Skin epidermis (tissue), 12 donors: ENCODE results near the gene C2CD2.
"Not testable (repeated sequence)": the region's sequence is repeated elsewhere in the genome, so short reads cannot be mapped to it uniquely, and the experiment has no call there.

Source experiments
- H3K27ac ChIP-seq, 21 experiments: fragments of 200-600 bp; sonication (generic) in 11 of 21; one replicate each; pipeline ENCODE4 v1.5.0; 2020; ENCODE audit warnings: mild to moderate bottlenecking in 3 of 21, inconsistent platforms in 2 of 21, moderate library complexity in 2 of 21
- H3K4me3 ChIP-seq, 7 experiments: fragments of 200-600 bp; sonication (generic) in 2 of 7; one replicate each; pipeline ENCODE4 v1.5.0; 2020; ENCODE audit warnings: inconsistent platforms in 2 of 7, mild to moderate bottlenecking in 2 of 7, moderate library complexity in 1 of 7

The C2CD2 gene

DNA sequence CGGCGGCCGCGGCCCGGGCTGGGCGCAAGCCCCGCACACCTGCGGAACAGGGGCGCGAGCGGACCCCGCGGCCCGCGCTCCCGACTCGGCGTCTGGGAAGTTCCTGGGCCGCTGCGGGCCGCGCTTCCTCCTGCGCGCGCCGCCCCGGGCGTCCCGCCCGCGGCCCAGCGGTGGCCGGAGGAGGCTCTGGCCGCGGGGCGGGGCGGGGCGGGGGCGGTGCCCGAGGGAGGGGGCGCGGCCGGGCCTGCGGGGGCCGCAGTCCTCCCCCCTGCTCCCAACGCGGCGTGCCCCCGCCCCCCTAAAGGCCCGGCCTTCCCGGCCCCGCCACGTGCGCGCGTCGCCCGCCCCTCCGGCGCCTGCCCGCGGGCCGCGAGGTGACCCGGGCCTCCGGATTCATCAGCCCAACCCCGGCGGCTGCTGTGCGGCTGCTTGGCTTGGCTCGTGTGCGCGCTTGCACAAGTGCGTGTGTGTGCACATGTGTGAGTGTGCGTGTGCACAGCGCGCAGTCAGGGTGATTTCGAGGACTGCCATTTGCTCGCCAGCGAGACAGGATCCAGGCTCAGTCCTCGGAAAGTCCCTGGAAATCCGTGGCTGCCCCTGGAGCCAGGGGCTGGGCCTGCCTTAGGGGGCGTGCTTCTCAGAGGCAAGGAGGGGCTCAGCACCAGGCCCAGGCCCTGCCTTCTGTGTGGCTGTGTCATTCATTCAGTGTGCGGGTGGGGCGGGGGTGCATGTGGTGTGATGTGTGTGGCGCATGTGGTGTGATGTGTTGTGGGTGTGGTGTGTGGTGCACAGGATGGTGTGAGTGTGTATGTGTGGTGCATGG, at the start of gene C2CD2:
Gene C2CD2 (minus strand): TSS at position 188 of the 823 bp plus-strand sequence. CDS start 370 bp downstream, outside the sequence.
- peak within 1 kb of the TSS; percentile 48 to 71 (median 55) for H3K4me3 ChIP-seq

DNA sequence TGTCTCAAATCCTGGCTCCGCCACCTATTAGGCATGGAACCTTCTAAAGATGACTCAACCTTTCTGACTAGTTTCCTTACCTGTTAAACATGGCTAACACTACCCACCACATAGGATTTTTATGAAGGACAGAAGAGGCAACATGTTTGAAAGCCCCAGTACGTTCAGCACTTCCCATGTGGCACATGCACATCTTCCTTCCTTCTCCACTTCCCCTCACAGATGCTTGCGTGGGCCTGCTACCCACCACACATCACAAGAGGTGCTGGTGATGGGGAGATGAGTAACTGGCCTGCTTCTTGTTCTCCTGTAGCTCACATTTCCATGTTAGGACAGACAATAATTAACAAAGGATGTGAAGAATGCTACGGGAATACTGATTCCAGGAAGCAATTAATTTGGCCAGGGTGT, 49.2 kb upstream of the C2CD2 start:
- no peak overlapping the region for H3K4me3 ChIP-seq

More for the DNA sequence above, at the start of gene C2CD2:
- H3K27ac ChIP-seq = peak within 1 kb of the TSS; percentile 42 to 86 (median 71)

DNA sequence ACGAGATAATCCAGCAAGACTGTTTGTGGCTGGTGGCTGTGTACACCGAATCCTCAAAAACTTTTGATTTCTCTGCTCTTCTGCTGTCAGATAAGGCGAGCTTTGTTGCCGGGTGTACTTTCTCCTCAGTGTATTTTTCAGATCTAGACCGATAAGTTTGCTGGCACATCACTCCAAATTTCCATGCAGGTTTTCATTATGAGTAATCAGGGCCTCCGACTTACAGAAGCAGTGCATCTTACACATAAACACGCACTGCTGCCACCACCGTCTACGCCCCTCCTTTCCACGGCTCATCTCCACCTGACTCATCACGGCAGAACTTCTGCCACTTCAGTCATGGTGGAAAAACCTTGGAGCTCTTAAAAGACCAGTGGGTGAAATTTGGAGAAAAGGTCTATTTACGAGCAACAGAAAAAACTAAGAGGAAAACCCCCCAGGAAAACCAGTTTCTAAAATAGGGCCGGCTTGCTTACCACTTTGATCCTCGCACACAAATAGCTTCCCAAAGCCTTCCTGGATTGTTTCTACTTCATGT, 48.7 kb upstream of the C2CD2 start:
- peak overlapping the region in 15 of 21 experiments; percentile 3 to 80 (median 41) for H3K27ac ChIP-seq
- H3K4me3 ChIP-seq = no peak overlapping the region

More for the DNA sequence above, 49.2 kb upstream of the C2CD2 start:
- peak overlapping the region in 14 of 21 experiments; percentile 3 to 80 (median 41) for H3K27ac ChIP-seq

DNA sequence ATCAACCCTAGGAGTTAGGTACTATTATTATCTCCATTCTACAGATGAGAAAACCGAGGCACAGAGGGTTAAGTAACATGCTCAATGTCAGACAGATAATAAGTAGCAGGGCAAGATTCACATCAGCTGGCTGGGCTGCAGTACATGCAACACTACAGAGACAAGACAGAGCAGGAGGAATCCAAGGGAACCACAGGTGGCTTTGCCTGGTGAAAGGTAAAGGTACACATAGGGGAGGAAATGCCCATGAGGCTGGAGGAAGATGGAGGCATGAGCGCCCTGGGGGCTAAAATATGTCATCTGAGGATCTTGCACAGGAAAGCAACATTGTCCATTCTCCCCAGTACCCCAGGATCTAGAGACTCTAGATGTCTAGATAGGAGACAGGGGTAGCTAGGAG, 48.0 kb upstream of the C2CD2 start:
- H3K4me3 ChIP-seq = no peak overlapping the region
- H3K27ac ChIP-seq = peak overlapping the region in 5 of 21 experiments; percentile 11 to 50 (median 22)

DNA sequence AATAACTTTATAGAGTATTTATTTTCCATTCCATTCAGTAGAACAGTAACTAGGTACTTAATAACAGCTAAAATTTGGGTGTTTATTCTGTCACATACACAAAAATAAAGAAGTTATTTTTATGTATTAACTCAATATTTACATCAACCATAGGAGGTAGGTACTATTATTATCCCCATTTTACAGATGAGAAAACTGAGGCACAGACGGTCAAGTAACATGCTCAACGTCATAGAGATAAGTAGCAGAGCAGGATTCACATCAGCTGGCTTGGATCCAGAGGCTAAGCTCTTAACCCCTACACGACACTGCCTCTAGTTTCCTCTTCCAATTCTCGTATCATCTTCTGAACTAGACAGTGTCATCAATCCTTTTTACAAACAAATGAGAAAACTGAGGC, 47.1 kb upstream of the C2CD2 start:
- Histone ChIP-seq H3K27ac (no peak overlapping the region), H3K4me3 (no peak overlapping the region)

DNA sequence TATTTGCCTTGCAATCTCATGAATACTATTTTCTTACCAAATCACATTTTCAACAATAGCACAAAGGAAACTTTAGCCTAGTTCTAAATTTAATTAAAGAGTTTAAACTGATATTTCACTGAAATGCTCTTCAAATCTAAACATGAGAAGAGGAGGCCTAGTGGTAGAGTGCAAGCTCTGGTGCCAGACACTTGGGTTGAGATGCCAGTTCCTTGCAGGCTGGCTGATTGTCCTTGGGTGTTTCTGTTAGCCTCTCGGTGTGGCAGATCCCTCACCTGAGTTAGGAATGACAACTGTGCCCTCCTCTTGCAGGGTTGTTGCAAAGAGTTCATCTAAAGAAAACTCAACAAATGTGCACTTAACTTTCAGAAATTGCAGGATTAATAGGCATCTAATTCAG, 43.8 kb upstream of the C2CD2 start:
- H3K27ac ChIP-seq = no peak overlapping the region

DNA sequence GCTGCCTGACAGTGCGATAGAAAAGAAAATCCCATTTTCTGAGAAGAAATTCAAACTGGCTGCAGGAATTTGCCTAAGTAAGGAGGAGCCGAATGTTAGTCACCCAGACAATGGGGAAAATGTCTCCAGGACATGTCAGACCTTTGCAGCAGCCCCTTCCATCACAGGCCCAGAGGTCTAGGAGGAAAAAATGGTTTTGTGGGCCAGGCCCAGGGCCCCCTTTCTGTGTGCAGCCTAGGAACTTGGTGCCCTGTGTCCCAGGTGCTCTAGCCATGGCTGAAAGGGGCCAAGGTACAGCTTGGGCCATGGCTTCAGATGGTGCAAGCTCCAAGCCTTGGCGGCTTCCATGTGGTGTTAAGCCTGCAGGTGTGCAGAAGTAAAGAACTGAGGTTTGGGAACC, 41.8 kb upstream of the C2CD2 start:
- Histone ChIP-seq H3K27ac (no peak overlapping the region), H3K4me3 (no peak overlapping the region)

More for the DNA sequence above, 43.8 kb upstream of the C2CD2 start:
- H3K4me3 ChIP-seq = no peak overlapping the region

DNA sequence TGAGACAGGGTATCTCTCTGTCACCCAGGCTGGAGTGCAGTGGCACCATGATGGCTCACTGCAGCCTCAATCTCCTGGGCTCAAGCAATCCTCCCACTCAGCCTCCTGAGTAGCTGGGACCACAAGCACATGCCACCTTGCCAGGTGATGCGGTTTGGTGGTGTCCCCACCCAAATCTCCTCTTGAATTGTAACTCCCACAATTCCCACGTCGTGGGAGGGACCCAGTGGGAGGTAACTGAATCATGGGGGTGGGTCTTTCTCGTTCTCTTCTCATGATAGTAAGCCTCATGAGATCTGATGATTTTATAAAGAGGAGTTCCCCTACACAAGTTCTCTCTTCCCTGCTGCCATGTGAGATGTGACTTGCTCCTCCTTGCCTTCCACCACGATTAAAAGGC, 40.8 kb upstream of the C2CD2 start:
- H3K27ac ChIP-seq = peak overlapping the region in 1 of 21 experiments; percentile 60
- not testable (repeated sequence) for H3K4me3 ChIP-seq

DNA sequence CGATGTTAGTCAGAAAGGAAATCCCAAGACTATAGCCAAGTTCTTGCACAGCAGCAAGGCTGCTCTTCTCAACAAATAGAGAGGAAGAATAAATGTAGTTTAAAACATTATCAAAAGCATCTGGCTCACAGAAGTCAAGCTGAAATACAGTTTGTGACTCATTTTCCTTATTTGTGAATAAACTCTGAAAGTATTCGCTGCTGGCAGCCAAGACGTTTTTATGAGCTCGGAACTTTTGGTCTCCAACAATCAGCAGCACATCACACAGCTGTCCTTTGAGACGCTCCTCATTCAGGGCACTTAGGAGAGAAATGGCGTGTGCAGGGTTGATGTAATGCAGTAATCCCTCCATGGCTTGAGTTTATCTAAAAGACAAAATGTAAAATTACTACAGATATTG, 39.9 kb upstream of the C2CD2 start:
- peak overlapping the region in 1 of 21 experiments; percentile 60 for H3K27ac ChIP-seq

DNA sequence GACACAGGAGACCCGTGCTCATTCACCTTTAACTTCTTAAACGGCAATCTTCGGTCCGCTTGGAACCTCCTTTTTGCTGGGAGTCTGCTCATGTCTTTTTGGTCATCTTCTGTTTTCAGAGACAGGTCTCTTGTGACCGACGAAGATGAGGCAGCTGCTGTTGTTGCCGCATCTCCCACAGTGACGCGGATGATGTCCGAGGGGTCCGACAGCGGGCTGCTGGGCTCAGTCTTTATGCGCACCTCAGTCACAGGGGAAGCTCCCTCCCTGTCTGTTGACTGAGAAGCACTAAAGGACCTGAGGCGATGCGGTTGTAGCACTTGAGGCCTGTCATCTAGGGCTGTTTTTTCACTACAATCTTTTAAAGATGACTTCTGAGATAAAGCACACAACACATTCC, 38.8 kb upstream of the C2CD2 start:
- Histone ChIP-seq H3K27ac (no peak overlapping the region), H3K4me3 (no peak overlapping the region)

More for the DNA sequence above, 39.9 kb upstream of the C2CD2 start:
- H3K4me3 ChIP-seq = no peak overlapping the region

DNA sequence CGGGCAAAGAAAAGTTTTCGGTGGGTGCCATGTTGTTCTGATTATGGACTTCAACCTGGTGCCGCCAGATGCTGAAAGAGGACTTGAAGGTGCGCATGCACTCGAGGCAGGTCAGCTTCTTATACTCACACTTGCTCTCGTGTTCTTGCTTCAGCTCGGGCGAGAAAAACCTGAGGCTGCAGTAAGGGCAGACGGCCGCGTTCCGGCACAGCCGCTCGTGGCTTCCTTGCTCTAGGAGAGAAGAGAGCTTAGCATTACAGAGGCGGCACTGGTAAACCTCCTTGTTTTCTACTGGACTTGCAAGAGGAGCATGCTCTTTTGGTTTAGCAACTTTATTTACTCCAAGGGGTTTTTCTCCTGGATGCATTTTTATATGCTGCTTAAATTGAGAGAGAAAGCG, 37.8 kb upstream of the C2CD2 start:
- no peak overlapping the region for H3K27ac ChIP-seq
- no peak overlapping the region for H3K4me3 ChIP-seq

DNA sequence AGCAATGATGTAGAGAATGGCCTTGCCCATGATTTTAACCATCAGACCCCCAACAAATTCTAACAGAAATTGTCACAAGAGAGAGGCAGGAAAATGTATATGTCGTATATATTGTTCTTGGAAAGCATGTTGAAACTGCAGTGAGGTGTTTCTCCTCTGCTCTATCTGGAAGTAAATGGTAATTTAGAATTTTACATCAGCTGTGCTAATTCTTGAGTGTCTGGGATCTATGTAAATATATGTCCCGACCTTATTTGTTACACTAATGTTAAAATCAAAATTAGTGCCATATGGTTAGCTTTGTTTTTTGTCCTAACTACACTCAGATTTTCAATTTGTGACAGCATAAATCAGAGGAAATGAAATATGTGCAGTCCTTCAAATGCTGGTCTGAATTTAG, 35.9 kb upstream of the C2CD2 start:
- Histone ChIP-seq H3K4me3 (no peak overlapping the region), H3K27ac (no peak overlapping the region)

DNA sequence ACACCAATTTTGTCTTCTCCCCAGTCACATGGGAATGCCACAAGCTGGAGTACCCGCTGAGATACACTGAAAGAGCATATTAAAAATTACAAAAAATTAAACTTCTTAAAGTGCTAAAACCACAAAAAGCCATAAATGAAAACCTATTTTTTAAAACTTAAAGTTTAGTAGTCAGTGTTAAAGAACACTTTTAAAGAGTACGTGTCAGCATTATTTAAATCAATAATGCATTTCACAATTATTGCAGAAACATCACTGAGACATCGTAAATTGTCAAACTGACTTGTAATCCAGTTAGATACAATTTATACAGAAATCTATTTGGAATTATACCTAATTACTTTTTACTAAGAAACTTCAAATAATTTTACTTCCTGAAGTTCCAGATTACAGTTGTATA, 33.5 kb upstream of the C2CD2 start:
- no peak overlapping the region for H3K27ac ChIP-seq
- no peak overlapping the region for H3K4me3 ChIP-seq

DNA sequence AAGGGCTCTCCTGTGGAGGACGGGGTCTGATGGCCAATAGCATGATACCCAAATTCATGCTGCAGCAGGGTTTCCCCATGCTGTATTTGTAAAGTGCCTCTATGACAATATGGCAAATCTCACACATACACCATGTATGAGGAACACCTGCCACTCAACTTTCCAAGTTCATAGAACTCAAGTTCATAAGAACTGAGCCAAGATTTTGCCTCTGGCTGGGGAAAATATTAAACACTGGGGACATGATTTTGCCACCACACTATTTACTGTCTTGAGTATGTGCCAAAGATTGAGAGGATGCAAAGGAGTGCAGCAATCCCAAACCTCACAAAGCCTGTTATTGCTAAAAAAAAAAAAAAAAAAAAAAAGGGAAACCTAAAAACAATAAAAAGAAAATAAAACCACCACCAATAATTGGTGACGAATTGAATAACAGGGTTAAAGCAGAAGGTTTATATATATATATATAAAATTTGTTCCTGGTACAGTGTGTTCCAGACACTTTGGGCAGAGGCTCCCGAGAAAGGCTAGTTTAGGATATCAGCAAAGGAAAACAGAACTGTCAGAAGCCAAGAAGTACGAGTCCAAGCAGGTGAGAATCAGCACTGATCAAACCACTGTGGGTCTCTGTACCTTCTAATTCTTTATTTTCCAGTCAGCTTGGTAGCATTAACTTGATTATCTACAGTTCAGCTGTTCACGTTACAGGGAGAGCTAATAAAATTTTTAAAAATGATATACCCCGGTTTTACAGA, 32.0 kb upstream of the C2CD2 start:
- Histone ChIP-seq H3K27ac (no peak overlapping the region), H3K4me3 (no peak overlapping the region)

DNA sequence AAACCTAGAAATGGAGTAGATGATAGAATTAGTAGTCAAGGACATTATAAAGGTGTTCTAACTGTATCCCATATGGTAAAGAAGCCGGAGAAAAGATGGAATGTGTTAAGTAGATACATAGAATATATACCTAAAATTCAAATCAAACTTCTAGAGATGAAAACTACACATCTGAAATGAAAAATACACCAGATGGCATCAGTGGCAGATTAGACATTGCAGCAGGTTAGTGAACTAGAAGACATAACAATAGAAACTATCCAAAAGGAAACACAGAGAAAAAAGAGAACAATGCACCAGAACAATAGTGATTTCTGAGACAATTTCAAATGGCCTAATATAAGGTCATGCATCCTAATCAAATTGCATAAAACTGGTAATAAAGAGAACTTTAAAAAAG, 29.4 kb upstream of the C2CD2 start:
- Histone ChIP-seq H3K4me3 (no peak overlapping the region), H3K27ac (no peak overlapping the region)

DNA sequence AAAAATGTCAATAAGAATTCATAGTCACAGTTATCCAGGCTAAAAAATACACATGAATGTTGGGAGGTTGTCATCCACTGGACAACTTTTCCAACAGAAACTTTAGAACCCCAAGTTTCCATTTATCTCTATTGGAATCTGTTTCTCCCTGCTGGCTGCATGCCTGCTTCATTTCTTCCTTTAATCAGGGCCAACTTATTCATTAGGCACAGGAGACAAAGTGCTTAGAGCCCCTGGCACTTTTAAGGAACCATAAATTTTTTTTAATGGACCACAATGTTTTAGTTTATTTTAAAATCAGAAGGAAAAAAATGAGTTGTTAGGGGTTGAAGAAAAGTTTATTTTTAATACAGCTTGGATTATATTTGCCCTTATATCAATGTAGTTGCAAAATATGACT, 26.7 kb upstream of the C2CD2 start:
- H3K4me3 ChIP-seq = no peak overlapping the region

DNA sequence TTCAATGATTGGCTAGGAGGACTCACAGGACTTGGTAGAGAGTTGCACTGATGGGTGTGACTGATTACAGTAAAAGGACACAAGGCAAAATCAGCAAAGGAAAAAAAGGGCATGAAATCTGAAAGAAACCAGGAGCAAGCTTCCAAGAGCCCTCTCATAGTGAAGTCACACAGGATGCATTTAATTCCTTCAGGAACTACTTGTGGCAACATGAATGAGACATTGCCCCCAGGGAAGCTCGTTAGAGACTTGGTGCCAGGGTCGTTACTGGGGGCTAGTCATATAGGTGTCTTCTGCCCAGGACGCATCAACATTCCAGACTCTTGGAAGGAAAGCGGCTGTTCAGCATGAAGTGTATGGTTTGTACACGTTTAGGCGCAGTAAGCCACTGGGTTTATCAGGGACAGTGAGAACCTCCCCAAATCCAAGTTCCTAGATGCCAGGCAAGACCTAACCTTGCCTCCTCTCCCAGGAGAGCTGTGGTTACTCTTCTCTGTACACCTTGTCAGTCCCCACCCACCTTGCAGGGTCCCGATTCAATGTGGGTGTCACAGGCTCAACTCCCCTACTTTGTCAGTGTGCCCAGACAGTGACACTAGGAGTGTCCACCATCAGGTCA, 26.0 kb upstream of the C2CD2 start:
- Histone ChIP-seq H3K4me3 (no peak overlapping the region), H3K27ac (no peak overlapping the region)

More for the DNA sequence above, 26.7 kb upstream of the C2CD2 start:
- H3K27ac ChIP-seq = no peak overlapping the region

DNA sequence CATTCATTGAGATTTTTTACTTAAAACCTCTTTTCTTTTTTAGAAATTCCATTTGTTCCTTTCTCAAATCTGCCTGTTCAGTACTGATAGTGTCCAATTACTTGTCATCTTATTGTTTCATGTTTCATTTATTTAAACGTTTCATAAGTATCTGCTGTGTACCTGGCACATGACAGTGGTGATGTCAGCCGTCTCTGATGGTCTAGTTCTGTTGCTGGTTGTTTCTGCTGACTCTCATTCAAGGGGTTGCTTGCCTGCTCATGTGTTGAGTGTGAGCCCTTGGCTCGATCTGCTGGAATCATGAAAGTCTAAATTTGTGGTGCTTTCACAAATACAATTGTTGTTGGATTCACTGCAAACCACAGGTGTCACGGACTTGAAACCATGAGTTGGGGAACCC, 25.5 kb upstream of the C2CD2 start:
- Histone ChIP-seq H3K4me3 (no peak overlapping the region), H3K27ac (no peak overlapping the region)

DNA sequence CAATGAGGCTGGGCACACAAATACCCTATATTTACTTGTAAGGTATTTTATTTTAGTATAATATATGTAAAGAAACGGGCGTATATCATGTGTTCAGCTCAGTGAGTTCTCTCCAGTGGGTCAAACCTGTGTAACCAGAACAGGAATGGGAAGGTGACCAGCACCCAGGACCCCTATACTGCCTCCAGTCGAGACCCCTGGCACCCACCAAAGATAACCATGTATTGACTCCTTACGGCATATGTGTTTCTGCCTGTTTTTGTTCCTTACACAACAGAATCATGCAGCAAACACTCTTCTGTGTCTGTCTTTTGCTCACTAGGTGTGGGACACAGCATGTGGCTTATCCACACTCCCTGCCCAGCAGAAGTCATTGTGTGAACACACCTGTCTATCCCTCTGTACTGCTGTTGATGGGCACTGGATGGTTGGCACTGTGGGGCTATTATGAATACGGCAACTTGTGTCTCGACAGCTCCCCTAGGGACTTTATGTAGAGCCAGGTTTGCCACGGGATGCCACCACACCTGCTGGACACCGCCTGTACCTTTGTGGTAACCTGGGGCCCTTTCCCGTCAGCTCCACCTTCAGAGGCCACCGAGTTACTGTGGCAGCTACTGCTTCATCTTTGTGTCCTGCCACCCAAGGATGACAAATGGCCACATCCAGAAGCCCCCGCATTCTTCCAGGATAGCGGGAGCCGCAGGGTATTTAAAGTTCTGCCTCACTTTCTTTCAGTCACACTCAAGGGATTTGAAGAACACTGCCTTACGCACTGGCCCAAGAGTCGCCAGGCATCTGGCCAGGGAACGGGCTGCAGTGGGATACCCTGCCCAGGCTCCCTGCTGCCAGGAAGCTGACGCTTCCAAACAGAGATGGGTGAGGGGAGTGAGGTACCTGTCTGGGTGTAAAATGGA, 23.5 kb upstream of the C2CD2 start:
- H3K27ac ChIP-seq = no peak overlapping the region
- H3K4me3 ChIP-seq = no peak overlapping the region
